GM12872 (cell line): ENCODE measurements around the gene AMACR.

Source experiments
- TF ChIP-seq, protein P1 (sequence below): IDR thresholded peaks from 3 replicates; pipeline ENCODE4 v1.5.1; 2011; ENCODE audit warnings: low read depth, mild to moderate bottlenecking, low read length, moderate library complexity; ENCODE audit not compliant: insufficient read depth

AMACR gene

DNA sequence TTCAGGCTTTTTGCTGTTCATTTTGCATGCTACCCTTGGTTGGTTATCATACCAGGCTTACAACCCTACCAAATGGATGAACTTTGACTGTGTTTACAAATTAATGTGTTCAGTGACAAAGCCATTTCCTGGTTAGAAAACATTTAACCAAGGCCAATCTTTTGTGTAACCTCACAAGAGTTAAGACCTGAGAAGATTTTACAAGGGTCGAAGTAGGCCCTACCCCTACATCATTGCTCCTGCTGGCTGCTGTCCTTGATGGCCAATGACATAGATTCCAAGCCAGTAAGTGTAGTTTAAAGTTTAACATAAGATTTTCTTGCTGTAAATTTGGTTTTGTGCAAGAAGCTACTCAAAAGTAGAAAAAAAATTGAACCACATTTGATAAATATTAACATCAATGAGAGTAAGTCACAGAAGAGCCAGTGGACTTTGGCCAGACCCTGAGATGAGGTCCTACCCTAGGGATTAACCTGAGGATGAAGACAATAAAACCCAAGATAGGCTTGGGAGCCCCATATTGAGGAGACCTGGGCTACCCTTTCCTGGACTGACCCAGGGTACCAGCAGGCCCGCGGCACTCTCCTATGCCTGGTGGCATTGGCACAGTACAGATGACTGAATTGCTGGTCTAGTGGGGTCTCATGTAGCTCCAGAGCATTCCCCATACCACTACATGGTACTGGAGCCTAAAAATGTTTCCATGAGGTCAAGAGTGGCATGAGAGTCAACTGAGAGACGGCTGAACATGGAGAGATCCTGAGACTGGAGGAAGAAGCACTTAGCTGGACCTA is 26.9 kb upstream of the AMACR start:
- TF ChIP-seq, protein P1, sequence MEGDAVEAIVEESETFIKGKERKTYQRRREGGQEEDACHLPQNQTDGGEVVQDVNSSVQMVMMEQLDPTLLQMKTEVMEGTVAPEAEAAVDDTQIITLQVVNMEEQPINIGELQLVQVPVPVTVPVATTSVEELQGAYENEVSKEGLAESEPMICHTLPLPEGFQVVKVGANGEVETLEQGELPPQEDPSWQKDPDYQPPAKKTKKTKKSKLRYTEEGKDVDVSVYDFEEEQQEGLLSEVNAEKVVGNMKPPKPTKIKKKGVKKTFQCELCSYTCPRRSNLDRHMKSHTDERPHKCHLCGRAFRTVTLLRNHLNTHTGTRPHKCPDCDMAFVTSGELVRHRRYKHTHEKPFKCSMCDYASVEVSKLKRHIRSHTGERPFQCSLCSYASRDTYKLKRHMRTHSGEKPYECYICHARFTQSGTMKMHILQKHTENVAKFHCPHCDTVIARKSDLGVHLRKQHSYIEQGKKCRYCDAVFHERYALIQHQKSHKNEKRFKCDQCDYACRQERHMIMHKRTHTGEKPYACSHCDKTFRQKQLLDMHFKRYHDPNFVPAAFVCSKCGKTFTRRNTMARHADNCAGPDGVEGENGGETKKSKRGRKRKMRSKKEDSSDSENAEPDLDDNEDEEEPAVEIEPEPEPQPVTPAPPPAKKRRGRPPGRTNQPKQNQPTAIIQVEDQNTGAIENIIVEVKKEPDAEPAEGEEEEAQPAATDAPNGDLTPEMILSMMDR: no peak

DNA sequence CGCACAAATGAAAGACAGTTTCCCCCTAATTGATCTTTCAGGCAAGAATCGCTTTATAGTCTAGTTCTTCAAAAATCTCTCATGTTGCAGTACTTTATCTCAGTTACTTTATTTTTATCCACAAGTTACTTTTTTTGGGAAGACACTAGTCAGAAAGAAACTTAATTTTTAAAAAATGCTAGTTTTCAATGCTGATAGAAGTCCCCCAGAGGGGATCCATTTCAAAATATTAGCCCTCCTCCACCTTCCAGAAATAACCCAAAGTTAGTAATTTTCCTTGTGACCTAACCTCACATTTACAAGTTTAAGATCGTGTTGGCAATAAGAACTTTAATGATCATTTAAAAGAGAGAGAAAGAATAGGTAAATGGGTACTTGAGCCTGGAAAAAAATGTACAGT is 24.1 kb upstream of the AMACR start:
- TF ChIP-seq, protein P1: no peak

DNA sequence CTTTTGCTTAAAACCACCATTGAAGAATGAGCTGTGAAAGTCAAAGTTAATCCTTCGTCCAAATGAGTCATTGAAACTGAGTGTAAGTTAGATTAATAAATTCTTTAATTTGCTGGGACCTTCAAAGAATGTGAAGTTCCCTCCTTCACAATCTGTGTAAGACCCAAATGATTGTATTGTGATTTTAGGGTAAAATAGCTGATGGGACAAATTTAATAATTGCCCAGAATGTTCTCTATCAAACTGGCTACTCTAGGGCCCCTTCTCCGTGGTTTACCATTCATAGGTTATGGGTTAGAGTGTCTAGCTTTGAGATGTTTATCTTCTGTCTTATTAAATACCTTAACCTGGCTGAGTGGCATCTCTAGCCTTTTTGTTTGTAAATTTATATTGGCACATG is 23.3 kb upstream of the AMACR start:
- TF ChIP-seq, protein P1: no peak

DNA sequence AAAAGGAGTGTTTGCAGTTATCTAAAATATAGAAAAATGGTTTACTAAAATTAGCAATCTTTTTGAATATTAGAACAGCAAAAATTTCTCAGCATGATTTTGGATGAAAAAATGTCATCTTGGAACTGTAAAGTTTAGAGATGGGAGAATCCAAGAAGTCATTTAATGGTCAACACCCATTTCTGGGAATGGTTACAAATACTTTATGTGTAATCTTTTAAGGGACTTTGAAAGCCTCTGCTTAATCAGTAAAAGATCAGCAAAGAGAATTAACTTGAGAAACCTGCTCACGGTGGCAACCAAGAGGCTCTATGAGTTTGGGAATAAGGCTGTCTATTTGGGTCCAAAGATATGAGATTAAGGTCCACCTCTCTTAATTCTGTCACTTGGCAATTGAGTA is 22.2 kb upstream of the AMACR start:
- TF ChIP-seq, protein P1: no peak

DNA sequence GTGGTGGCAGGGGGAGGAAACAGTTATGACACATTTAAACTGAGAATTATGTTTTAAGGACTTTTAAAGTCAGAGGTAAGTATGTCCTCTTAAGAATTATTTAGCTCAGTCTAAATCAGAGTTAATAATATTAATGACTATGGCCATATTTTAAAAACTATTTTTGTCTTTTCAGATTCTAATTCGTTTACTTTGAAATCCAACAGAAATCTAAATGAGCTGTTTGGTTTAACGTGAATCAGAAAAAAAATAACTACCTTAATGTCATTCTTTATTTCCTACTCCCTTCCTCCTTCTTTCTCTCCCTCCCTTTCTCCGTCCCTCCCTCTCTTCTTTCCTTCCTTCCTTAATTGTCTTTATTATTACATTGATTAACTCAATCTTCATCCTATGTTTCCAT is 20.5 kb upstream of the AMACR start:
- TF ChIP-seq, protein P1: no peak

DNA sequence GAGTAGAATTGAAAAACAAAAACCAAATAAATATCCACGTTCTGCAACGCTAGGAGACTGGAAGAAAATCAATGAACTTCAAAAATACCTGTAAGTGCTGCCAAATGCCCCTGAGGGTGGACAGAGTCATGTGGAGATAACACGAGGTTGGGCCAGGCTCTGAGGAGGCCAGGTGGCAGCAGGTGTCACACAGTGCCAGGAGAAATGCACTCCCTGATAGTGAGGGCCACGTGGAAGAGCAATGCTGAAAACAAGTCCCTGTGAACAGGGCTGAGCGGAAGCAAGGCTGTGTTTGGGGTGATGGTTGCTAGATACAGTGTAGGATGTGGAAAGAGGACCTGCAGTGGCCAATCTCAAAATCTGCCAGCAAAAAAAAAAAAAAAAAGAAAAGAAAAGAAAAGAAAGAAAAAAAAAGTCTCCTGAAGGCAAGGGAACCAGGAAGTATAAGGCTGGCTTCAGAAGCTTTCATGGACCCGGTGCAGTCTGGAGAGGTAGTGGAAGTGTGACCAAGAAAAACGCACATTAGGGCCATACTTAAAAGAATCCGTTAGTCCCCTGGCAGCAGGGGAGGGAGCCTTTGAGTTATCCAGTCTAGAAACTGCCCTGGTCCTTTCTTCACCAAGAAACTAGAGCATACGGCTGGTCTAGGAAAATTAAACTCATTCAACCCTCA is 18.4 kb upstream of the AMACR start:
- TF ChIP-seq, protein P1: no peak

DNA sequence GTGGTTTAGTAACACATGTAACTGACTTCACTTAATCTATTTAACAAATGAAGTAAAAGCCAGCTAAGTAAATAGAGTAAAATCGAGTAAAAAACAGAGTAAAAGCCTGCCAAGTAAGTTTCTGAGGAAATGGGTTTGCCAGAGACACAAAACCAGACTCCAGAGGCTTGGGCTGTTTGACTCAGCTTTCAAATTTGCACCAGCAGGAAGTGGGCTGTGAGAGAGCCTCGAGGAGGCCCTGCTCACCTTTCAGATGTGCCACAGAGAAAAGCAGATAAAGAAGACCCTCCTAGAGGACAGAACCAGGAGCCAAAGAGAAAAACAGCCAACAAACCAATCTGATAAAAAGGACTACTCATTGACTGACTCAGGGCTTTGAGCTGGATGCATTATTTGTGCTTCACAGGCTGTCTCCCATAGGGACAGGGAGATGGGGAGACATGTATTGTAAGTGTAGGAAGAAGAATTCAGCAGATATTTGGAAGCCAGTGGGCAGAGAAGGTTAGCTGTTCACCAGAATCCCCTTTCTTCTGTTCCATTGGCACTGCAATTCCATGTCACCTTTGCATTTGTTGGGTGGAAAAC is 14.4 kb upstream of the AMACR start:
- TF ChIP-seq, protein P1: no peak
